Breast epithelium (tissue), 3 donors: ENCODE measurements around the gene HBM.
"Not testable (repeated sequence)": the region's sequence is repeated elsewhere in the genome, so short reads cannot be mapped to it uniquely, and the experiment has no call there.

Source experiments
- POLR2A ChIP-seq: fragments of 450-650 bp; IDR thresholded peaks from one replicate; pipeline ENCODE4 v1.6.1; 2016; ENCODE audit warnings: antibody characterized with exemption, mild to moderate bottlenecking, moderate library complexity
- POLR2AphosphoS5 ChIP-seq, 3 donors: sonication (generic); formaldehyde crosslinking; IDR thresholded peaks; one replicate each; pipeline ENCODE4 v1.6.1; 2017; ENCODE audit warnings: antibody characterized with exemption in 3 of 3
- TF ChIP-seq, protein P1 (sequence below), 3 donors: fragments of 450-650 bp; IDR thresholded peaks; one replicate each; pipeline ENCODE4 v1.5.1; 2016 to 2017; ENCODE audit warnings: antibody characterized with exemption in 3 of 3, mild to moderate bottlenecking in 3 of 3, moderate library complexity in 3 of 3

DNA sequence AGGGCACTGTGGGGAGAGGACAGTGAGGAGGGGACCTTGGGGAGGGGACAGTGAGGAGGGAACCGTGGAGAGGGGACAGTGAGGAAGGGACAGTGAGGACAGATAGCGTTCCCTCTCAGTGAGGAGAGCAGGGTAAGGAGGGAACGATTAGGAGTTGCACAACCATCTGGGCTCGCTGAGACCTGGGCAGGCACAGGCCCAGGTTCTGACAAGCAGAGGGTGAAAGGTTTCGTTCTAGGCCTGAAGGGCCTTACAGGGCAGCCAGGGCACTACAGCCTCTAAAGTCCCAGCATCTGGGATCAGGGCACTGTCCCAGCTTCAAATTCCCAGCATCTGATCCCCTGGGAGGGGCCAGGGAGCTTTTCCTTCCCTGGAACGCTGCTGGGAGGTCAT lies 12.7 kb upstream of the HBM start:
- TF ChIP-seq POLR2AphosphoS5 (IDR thresholded peaks at IDR 0.05); POLR2A: not testable (repeated sequence)
- TF ChIP-seq, protein P1, sequence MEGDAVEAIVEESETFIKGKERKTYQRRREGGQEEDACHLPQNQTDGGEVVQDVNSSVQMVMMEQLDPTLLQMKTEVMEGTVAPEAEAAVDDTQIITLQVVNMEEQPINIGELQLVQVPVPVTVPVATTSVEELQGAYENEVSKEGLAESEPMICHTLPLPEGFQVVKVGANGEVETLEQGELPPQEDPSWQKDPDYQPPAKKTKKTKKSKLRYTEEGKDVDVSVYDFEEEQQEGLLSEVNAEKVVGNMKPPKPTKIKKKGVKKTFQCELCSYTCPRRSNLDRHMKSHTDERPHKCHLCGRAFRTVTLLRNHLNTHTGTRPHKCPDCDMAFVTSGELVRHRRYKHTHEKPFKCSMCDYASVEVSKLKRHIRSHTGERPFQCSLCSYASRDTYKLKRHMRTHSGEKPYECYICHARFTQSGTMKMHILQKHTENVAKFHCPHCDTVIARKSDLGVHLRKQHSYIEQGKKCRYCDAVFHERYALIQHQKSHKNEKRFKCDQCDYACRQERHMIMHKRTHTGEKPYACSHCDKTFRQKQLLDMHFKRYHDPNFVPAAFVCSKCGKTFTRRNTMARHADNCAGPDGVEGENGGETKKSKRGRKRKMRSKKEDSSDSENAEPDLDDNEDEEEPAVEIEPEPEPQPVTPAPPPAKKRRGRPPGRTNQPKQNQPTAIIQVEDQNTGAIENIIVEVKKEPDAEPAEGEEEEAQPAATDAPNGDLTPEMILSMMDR (IDR thresholded peaks at IDR 0.05): not testable (repeated sequence)
